NCI-H1092 treated with DMSO at 0.1 percent for 48 hours (cell line): ENCODE data around the gene GPR142.

Source experiments
- DNase-seq: peaks from one replicate; lab custom pipeline; 2025; lab: John Stamatoyannopoulos, UW

GPR142 gene

DNA sequence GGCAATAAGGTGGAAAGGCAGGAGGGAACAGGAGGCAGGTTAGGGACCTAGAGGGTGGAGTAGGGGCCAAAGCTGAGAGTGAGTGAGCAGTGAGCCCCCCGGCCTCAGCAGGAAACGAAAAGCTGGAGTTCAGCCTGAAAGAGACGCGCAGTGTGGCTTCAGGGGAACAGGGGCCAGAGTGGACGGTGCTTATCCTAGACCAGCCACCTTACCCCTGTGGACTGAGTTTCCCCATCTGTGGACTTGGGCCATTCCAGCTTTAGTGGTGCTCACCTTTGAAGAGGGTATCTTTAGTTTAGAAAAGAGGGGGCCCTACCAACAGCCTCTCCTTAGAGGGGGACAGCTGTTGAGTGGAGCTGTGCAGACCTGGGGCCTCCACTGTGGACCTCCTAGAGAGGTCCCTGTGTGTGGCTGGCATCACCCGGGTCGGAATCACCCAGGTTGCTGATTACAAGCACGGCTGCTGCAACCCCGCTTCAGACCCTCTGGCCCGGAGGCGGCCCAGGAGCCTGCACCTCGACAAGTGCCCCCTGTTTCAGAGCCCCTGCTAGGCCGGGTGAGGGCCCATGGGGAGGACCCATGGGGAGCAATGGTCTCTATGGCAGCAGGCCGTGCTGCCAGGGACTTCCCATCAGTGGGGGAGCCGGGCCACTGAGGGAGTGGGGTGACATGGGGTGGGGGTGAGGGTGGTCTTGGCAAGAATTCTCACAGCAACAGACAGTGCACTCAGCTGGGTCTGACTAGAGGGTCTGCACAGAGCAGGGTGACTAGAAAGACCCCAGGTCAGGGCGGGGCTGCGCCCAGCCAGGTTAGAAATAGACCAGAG is 2.6 kb downstream of the GPR142 start:
- DNase-seq = no peak

DNA sequence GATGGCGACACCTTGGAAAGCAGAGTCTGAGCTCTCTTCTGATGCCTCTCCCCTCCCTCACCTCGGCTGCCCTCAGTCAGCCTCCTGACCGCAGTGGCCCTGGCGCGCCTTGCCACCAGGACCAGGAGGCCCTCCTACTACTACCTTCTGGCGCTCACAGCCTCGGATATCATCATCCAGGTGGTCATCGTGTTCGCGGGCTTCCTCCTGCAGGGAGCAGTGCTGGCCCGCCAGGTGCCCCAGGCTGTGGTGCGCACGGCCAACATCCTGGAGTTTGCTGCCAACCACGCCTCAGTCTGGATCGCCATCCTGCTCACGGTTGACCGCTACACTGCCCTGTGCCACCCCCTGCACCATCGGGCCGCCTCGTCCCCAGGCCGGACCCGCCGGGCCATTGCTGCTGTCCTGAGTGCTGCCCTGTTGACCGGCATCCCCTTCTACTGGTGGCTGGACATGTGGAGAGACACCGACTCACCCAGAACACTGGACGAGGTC is 4.4 kb downstream of the GPR142 start:
- DNase-seq = no peak

DNA sequence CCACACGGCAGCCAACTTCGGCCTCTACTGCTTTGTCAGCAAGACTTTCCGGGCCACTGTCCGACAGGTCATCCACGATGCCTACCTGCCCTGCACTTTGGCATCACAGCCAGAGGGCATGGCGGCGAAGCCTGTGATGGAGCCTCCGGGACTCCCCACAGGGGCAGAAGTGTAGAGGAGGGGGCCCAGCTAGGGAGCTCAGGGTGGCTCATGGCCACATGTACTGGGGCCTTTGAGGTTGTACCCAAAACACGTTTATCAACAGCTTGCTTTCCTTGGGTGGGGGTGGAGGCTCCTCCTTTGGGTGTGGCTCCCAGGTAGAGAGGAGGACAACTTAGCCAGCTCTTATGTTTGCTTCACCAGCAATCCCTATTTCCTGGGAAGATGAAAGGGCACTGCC is 5.1 kb downstream of the GPR142 start:
- no peak for DNase-seq

DNA sequence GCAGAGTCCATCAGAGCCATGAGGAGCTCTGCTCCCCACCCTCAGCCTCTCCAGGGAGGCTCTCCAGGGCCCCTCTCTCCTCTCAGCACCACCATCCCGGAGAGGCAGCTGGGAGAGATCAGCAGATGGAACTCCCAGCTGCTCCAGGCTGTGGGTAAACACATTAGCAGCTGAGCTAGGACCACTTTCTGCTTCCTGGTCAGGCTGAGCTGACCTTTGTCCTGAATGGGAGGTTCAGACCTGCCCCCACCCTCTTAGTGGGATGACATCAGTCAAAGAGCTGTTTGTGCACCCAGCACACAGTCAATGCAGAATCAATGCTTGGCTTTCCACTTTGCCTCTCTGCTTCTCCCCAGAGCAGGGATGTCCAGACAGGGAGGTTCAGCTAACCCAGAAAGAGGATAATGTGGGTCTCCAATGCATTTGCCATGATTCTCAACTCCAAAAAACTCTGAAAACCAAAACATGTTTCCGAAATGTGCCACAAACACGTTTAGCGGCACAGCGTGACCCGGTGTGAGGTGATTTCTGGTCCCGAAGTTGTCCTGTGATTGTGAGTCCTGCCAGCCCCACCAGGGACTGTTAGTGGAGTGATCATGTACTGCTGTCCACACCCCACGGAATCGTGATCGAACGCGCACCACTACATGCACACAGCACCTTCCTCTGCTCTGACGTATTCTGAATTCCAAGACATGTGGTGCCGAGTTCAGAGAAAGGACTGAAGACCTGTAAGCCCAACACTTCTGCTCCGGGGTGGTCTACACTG is 6.7 kb downstream of the GPR142 start:
- peak; percentile 79 for DNase-seq

DNA sequence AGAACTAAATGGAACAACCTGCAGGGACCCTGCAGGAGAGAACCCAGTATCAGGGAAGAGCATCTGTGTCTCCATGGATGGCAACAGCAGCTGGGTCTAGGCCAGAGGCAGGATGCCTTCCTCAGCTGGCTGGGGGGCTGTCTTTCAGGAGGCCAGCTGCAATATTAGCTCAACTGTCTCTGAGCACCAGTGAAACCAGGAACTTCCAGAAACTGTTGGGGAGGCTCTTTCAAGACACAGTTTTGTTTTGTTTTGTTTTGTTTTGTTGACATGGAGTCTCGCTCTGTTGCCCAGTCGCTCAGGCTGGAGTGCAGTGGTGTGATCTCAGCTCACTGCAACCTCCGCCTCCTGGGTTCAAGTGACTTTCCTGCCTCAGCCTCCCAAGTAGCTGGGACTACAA is 7.6 kb downstream of the GPR142 start:
- DNase-seq = no peak

DNA sequence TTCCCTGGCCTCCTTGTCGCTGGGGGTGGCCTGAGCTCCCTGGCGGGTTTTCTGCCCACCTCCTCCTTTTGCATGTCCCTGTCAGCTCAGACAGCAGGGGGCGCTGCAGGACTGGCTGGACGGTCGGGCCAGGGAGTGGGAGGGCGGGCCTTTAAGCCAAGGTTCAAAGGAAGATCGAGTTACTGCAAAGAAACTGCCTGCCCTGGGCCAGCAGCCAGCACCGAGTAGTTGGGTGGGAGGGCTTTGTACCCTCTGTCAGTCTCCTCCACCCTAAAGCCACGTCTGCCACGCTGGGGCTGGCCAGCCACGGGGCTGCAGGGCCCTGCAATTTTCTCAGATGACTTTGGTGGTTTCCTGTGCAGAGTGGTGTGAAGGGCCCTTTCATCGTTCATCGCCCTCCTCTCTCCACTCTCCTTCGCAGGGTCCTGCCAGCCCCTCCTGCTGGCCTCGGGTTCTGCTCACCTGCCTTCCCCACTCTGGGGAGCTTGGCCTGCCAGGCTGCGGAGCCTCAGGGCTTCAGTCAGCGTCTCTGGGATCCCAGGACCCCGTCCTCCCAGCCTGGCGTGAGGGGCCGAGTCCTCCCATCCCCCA is 12.3 kb downstream of the GPR142 start:
- DNase-seq = peak; percentile 86

DNA sequence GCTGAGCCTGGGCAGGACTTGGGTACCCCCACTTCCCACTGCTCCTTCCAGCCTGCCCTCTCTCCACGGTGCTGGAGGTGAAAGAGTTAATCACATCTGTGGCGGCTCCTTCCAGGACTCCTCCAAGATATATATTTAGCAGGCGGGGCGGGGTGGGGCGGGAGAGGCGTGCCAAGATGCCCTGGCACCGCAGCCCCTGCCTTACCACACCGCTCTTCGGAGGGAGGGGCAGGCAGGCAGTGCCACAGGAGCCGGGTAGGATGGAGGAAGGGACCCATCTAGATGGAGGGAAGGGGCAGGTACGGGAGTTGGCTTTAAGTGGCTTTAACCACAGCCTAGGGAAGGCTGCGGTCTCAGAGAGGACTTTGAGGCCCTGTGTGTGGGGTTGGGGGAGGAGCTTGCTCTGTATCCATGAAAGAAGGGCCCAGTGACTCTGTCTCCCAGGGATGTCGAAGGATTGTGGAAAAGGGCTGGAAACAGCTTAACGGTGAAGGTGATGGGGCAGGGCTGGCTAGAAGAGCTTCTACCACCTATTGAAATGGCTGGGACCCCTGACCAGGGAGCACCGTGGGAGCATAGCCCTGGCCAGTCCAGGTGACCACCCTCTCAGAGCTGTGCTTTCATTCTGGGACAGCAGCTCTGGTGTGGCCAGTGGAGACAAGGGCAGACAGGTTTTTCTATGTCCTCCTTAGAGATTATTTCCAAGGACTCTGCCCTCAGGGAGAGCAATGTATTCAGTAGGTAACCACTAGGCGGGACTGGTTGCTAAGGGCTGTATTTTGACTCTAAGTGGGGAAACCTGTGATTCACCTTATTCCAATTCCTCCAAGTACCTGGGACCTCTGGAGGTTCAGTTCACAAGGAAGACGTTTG is 13.0 kb downstream of the GPR142 start:
- DNase-seq = no peak

DNA sequence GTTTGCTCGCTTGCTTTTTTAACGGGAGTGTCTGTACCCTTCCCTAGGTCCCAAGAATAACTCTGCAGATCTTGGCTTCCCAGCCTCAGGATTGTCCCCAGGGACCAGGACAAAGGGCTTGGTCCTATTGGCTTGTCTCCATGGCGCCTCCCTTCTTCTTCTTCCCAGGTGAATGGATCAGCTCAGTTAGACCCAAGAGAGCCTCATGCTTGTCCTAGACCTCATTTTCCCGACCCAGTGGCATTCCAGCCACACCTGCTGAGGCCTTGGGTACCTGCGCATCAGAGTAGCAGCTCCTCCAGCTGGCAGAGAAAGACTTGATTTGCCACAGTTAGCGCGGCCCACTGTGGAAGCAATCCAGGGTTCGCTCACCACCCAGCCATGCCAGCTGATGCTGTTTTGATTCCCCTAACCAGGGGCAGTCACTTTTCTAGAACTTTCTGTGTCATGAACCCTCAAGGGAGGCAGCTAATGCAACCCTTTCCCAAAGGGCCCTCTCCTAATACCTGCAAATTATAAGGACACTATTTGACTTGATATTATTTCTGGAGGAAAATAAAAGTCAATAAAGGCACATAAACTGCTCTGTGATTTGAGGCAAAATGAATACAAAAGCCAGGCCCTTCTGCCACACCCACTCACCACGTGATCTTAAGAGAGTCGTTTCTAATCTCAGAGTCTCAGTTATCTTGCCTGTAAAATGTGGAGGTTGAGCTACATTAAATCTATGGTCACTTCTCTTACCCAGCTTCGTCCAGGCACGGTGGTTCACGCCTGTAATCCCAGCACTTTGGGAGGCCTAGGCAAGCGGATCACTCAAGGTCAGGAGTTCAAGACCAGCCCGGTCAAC is 13.9 kb downstream of the GPR142 start:
- DNase-seq = no peak

DNA sequence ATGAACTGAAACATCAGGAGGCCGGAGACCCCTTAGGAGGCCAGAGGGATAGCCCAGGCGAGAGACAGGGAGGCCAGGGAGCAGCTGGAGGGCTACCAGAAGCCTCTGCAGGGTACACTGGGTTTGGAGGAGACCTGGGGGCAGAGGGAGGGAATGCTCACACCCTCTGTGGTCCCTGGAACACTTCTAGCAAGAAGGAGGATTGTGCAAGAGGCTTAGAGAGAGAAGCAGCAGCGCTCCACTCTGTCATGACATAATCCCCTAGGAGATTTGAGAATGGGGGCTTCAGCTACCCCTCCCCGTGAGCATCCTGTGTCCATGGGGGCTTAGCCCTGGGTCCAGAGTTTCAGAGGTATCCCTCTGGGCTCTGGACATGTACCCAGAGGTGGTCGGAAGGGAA is 15.8 kb downstream of the GPR142 start:
- DNase-seq = no peak

DNA sequence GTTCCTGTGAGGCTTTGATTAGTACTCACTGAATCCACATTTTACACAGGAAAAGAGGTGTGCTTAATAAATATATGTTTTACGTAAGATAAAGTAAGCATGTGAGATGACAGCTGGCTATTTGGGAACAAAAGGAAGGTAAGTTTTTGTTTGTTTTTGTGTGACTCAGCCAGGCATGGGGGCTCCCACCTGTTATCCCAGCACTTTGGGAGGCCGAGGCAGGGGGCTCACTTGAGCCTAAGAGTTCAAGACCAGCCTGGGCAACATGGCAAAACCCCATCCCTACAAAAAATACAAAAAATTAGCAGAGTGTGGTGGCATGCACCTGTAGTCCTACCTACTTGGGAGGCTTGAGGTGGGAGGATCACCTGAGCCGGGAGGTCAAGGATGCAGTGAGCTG is 17.9 kb downstream of the GPR142 start:
- DNase-seq = no peak

DNA sequence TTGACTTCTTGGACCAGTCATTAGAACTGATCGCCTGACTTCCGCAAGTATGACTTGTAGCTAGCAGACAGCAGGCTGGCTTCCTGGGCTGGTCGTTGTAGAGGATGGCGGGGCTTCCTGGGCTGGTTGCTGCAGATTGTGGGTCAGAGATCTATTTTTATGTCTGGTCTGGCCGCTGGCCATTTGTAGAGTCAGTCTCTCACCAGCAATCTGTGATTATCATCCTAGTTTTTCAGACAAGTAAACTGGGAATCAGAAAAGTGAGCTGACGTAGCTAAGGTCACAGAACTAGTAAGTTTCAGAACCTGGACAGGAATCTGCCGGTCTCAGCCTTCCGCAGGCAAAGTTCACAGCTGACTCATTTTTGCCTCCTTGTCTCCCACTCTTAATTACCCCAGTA is 19.1 kb downstream of the GPR142 start:
- DNase-seq = no peak

DNA sequence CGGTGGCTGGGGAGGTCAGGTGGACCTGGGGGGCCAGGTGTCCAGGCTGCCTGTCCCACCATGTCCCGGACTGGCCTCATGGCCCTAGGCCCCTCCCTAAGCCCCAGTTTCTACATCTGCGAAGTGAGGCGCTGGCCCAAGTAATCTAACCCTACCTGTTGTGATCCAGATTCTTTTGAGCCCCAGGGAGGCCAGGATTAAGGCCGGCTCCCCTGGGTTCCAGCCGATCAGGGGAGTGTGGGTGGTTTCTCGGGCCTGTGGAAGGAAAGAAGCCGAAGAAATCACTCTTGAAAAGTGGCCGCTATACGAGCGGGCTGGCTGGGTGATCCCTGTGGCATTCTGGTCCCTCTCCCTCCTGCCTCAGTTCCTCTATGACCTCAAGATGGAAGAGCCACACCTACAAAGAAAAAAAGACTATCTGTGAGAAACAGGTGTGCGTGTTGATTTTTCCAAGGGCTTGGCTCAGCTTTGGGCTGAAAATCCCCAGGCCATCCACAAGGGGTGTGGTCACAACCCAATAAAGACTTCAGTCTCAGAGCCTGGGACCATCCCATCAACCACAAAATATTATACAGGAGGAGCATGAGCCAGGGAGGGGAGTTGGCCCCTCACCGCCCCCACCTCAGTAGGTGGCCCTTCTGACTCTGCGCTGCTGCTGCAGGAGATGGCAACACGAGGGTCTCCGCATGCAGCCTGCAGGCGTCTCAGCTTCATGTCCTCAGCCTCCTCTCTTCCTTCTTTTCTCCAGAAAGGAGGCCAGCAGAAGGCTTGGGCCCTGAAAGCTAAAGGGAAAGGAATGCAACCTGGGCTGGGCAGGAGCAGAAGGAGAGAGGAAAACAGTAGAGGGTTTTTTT is 20.3 kb downstream of the GPR142 start:
- DNase-seq = no peak

DNA sequence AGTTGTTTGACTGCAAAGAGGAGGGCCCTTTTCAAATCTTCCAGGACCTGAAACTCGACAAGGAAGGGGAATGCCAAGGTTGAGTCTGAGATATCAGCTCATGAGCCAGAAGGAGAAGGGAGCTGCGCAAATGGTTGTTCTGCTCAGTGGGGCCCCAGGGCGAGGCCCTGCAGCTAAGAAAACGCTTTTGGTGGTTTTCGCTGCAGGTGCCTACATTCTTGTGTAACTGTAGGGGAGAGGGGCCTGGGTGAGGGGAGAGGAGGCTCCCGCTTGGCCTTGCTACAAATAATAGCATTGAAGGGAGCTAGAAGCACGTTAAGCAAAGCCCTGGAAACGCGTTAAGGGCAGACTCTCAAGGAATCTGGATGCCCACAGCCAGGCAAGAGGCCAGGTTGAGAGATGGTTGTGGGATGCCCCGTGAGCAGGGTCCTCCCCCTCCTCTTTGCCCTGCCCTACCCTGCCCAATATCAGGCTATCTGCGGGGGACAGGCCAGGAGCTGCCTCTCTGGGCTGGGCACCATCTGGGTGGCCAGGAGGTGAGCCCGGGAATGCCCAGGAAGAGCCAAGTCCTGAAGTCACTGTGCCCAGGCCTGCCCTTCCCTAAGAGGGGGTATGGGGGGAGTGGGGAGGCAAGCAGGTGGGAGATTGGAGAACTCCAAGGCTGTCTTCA is 21.9 kb downstream of the GPR142 start:
- no peak for DNase-seq

DNA sequence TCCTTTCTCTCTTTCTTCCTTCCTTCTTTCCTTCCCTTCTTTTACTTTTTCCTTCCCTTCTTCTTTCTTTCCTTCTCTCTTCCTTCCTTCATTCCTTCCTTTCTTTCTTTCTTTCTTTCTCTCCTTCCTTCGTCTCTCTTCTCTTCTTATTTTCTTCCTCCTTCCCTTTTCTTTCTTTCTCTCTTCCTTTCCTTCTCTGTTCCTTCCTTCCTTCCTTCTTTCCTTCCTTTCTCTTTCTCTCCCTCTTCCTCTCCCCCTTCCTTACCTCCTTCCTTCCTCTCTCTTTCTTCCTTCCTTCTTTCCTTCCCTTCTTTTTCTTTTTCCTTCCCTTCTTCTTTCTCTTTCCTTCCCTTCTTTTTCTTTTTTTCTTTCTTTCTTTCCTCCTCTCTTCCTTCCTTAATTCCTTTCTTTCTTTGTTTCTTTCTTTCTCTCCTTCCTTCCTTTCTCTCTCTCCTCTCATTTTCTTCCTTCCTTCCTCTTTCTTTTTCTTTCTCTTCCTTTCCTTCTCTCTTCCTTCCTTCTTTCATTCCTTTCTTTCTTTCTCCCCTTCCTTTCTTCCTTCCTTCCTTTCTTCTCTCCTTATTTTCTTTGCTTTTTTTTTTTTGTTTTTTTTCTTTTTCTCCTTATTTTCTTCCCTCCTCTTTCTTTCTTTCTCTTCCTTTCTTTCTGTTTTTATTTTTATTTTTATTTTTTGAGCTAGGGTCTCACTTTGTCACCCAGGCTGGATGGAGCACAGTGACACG is 22.8 kb downstream of the GPR142 start:
- DNase-seq = no peak

DNA sequence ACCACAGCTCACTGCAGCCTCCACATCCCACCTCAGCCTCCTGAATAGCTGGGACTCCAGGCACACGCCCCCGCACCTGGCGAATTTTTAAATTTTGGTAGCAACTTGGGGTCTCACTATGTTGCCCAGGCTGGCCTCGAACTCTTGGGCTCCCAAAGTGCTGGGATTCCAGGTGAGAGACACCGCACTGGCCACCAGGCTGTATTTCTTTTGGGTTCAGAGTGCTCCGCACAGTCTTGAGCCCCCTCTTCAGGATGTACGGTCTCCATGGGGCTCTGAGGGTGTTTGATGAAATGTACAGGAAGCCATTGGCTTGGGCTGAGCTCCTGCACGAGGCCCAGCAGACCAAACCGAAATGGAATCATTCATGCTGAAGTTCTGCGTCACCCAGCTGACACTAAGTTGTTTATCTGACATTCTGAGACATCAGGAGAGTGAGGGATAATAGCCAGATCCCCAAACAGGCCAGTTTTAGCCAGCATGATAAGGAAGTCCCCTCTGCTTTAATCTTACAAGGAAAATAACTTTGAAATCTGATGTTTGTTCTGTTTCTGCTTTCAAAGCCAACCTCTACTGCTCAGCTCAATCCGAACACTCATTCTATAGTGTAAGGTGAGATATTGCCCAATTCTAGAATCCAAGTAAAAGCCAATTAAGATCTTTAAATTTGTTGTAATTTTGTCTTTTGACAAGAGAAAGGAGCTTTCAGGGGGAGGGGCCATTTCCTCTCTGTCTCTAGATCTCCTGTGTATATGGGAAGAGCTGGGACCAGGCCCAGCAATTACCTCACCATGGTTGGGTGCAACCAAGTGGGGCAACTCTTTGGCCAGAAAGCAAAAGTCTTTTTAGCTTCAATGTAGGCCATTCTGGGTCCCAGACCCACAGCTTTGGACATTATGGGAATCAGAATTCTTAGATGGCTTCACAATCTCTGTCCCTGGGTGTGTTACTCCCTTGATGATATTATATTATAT is 23.7 kb downstream of the GPR142 start:
- DNase-seq = no peak

DNA sequence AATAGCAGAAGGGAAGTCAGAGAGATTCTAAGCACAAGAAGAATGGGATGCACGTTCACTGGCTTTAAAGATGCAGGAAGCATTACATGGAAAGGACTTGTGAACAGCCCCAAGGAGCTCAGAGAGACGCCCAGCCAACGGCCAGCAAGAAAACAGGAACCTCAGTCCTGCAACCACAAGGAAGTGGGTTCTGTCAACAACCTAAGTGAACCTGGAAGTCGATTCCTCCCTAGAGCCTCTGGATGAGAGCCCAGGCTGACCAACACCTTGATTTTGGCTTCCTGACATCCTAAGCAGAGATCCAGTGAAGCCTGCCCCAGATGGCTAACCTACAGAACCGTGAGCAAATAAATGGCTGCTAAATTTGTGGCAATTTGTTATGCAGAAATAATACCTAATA is 24.5 kb downstream of the GPR142 start:
- DNase-seq = no peak

DNA sequence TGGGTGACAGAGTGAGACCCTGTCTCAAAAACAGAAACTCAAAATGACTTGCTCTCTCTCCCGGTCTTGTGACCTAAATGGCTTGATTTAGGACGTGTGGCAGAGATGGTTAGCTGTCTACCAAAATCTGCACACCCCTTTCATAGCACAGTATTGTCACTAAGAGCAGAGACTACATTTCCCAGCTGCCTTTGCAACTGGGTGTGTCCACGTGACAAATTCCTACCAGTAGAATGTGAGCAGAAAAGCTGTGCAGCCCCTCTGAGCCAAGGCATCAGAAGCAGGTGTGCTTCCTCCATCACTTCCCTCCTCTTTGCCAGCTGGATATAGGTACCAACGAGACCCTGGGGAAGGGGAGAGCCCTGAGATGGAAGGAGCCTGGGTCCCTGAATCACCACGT is 25.5 kb downstream of the GPR142 start:
- no peak for DNase-seq
